ENCODE data around the gene POLR2C. TPM values are rescaled to one million over a fixed set of nuclear protein-coding genes. Genes with fewer than 3 reads are reported as not detected.

POLR2C gene
- total RNA-seq, 1 donor from 2014 or later, result 58.0 TPM

DNA sequence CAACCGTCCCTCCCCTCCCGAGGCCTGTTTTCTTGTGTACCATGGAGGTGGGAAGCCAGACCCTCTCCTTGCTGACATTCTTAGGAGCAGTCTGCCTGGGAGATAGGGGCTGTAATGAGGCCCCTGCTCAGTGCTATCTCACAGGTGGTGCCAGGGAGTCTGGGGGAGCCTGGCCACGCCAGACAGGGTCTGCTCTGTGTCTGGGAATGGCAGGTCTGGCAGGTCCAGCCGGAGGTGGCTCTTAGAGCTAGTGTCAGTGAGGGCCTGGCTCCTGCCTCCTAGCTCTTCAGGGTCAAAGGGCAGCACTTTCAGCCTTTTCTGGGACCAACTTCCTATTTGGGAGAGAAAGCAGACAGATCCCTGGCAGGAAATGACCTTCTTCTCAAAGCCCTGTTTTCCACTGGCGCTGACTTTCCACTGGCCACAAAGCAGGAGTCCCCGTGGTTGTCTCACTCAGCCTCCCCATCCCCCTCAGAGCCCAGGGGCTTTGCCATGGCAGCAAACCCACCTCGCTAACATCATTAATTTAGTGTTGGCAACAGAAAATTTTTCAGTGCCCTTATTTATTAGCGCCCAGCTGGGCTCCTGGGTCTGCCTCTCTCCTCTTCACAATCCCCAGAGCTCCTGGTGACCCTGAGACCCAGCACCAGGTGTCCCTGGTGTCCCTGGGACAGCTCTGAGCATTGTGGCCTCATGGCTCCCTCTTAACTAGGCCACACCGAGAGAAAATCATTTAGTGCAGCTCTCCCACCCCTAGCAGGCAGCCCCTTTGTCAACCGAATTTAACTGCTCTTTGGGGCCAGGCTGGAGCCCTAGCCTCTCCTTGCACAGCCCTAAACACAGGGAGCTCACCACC lies 47.8 kb downstream of the POLR2C start:
- Histone ChIP-seq H3K4me1 (ENCODE audit: insufficient read depth, low read length) (no peaks in the 10 kb centered on the region), H4K20me1 (ENCODE audit: insufficient read depth, low read length) (no peaks in the 10 kb centered on the region), H3K36me3 (ENCODE audit: insufficient read depth, low read length) (no peaks in the 10 kb centered on the region), H3K4me2 (ENCODE audit: low read length) (no peak overlapping the region), H2AFZ (ENCODE audit: low read depth, low read length) (no peak overlapping the region), H3K79me2 (ENCODE audit: insufficient read depth, low read length) (no peaks in the 10 kb centered on the region), H3K9me3 (ENCODE audit: insufficient read depth, low read depth, low read length) (no peaks in the 10 kb centered on the region), H3K27me3 (ENCODE audit: insufficient read depth, low read length) (peaks cover 5% of the 10 kb centered on the region), H3K27ac (ENCODE audit: low read depth, low read length) (no peak overlapping the region), H3K9ac (ENCODE audit: low read length) (no peak overlapping the region), H3K4me3 (ENCODE audit: insufficient read depth, low read depth, low read length) (no peak overlapping the region)
- H3K4me1 Mint-ChIP-seq (ENCODE audit: low read depth, unreplicated experiment), result no peaks in the 10 kb centered on the region
- no peak overlapping the region for H3K27ac Mint-ChIP-seq (ENCODE audit: unreplicated experiment)
- FAIRE-seq (no peak), DNase-seq (ENCODE audit: low read depth) (no peak)
- H3K36me3 Mint-ChIP-seq (ENCODE audit: low read depth, unreplicated experiment), result peaks cover 1% of the 10 kb centered on the region
- TF ChIP-seq EZH2 (IDR thresholded peaks at IDR 0.05; ENCODE audit: insufficient read depth, low read length), result no peak
- no peak for TF ChIP-seq CTCF (IDR thresholded peaks at IDR 0.05; ENCODE audit: insufficient read depth, low read depth, low read length)
- H3K27me3 Mint-ChIP-seq (ENCODE audit: low read depth, unreplicated experiment), result peaks cover 13% of the 10 kb centered on the region
- no peaks in the 10 kb centered on the region for H3K9me3 Mint-ChIP-seq (ENCODE audit: unreplicated experiment)
- H3K4me3 Mint-ChIP-seq (ENCODE audit: unreplicated experiment), result no peak overlapping the region

DNA sequence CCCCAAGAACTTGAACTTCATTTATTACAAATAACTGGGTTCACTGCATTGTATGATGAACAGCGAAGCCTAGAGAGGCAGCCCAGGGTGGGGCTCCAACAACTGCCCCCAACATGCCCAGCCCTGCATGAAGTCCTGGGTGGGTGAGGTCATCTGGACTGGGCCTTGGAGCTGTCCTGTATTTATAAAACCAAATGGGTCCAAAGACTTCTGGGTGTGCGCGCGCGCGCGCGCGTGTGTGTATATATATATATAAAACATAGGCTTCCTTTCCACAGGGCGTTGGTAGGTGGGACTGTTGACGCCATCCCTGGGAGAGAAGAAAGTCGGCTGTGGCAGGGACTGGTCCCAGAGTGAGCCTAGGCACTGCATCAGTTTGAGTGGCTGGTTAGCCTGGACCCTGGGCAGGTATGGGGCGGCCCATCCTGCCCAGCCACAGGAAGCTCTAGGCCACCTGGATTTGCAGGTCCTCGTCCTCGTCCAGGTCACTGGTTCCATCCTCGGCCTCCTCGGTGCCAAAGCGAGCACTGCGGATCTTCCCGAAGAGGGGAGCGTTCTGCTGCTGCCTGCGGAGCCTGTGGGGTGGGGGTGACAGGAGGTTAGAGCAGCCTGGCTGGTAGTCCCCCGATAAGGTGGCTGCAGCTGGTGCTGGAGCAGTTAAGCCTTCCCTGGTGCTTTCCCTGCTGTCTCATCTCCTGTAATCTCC lies 50.0 kb downstream of the POLR2C start:
- H3K4me1 ChIP-seq (ENCODE audit: insufficient read depth, low read length), result no peaks in the 10 kb centered on the region
- H4K20me1 ChIP-seq (ENCODE audit: insufficient read depth, low read length), result no peaks in the 10 kb centered on the region
- no peaks in the 10 kb centered on the region for H3K9me3 ChIP-seq (ENCODE audit: insufficient read depth, low read depth, low read length)
- H3K4me3 ChIP-seq (ENCODE audit: insufficient read depth, low read depth, low read length), result no peak overlapping the region
- no peaks in the 10 kb centered on the region for H3K36me3 ChIP-seq (ENCODE audit: insufficient read depth, low read length)
- Mint-ChIP-seq H3K36me3 (ENCODE audit: low read depth, unreplicated experiment) (peaks cover 9% of the 10 kb centered on the region), H3K4me1 (ENCODE audit: low read depth, unreplicated experiment) (peaks cover 2% of the 10 kb centered on the region), H3K4me3 (ENCODE audit: unreplicated experiment) (no peak overlapping the region), H3K27me3 (ENCODE audit: low read depth, unreplicated experiment) (peaks cover 7% of the 10 kb centered on the region), H3K9me3 (ENCODE audit: unreplicated experiment) (no peaks in the 10 kb centered on the region), H3K27ac (ENCODE audit: unreplicated experiment) (peak overlapping the region; percentile 53)
- H3K9ac ChIP-seq (ENCODE audit: low read length), result no peak overlapping the region
- H3K27ac ChIP-seq (ENCODE audit: low read depth, low read length), result no peak overlapping the region
- no peak overlapping the region for H3K4me2 ChIP-seq (ENCODE audit: low read length)
- no peaks in the 10 kb centered on the region for H3K79me2 ChIP-seq (ENCODE audit: insufficient read depth, low read length)
- FAIRE-seq, result no peak
- DNase-seq (ENCODE audit: low read depth), result no peak
- H3K27me3 ChIP-seq (ENCODE audit: insufficient read depth, low read length), result no peaks in the 10 kb centered on the region
- TF ChIP-seq EZH2 (IDR thresholded peaks at IDR 0.05; ENCODE audit: insufficient read depth, low read length), result no peak
- no peak for TF ChIP-seq CTCF (IDR thresholded peaks at IDR 0.05; ENCODE audit: insufficient read depth, low read depth, low read length)
- no peak overlapping the region for H2AFZ ChIP-seq (ENCODE audit: low read depth, low read length)
